K562 (cell line): ENCODE data around the gene FUCA1. TPM values are rescaled to one million over a fixed set of nuclear protein-coding genes. Genes with fewer than 3 reads are reported as not detected.

Experiments
- ATAC-seq: fragments of 200-7000 bp; cut with Tn5 transposase; 3 replicates; pipeline ENCODE4 v1.9.1; 2020; ENCODE audit warnings: moderate library complexity
- BruUV-seq: library from RNA; stranded (reverse); fragments of 400-500 nt; replicated peaks from 2 replicates; lab custom pipeline; 2021; lab: Mats Ljungman, UMichigan
- CTCF ChIA-PET: fragments of 300-600 bp; formaldehyde crosslinking; extraction: SDS; loops from one replicate; lab custom pipeline; 2021; ENCODE audit warnings: low intra/inter-chr PET ratio; lab: Yijun Ruan, JAX
- POLR2A ChIA-PET: fragments of 300-600, 350-650 bp; sonication (Branson Sonifier 250); formaldehyde crosslinking; extraction: SDS; loops from one replicate; lab custom pipeline; 2021; ENCODE audit warnings: antibody characterized with exemption, inconsistent platforms; lab: Yijun Ruan, JAX
- DNase-seq, 4 experiments: peaks; one replicate each; pipeline versions ENCODE4 v3.0.0 to v3.0.0-alpha.2; 2011 to 2018; ENCODE audit warnings: low spot score in 3 of 4, mixed read lengths in 3 of 4; ENCODE audit errors: extremely low read depth in 1 of 4
- FAIRE-seq: peaks from 2 replicates; lab custom pipeline; 2011; peaks lifted over from hg19 to GRCh38; lab: Jason Lieb, UNC
- H2AFZ ChIP-seq: 2 replicates; pipeline ENCODE4 v1.6.0; 2011; ENCODE audit warnings: low read depth, low read length, control low read depth, inconsistent platforms
- H3K27ac ChIP-seq: fragments of 200-600 bp; 3 replicates; pipeline ENCODE4 v1.8.0; 2011; ENCODE audit warnings: low read depth, mild to moderate bottlenecking, control low read depth, inconsistent platforms, low read length, moderate library complexity, mixed read lengths; ENCODE audit errors: extremely low read depth
- H3K27me3 ChIP-seq, 2 experiments: fragments of 300-600 bp in 1 of 2; 2 replicates in 1 of 2; 3 replicates in 1 of 2; pipeline versions ENCODE4 v1.6.0 to v1.8.0; 2011; ENCODE audit warnings: inconsistent platforms in 2 of 2, low read length in 2 of 2, mild to moderate bottlenecking in 1 of 2, mixed read lengths in 1 of 2, moderate library complexity in 1 of 2; ENCODE audit not compliant: control insufficient read depth in 2 of 2, insufficient read depth in 2 of 2
- H3K36me3 ChIP-seq: fragments of 300-600 bp; 3 replicates; pipeline ENCODE4 v1.8.0; 2011; ENCODE audit warnings: mild to moderate bottlenecking, low read length, inconsistent platforms; ENCODE audit not compliant: control insufficient read depth, insufficient read depth
- H3K4me1 ChIP-seq, 2 experiments: fragments of 200-600 bp in 1 of 2; replicated peaks in 1 of 2; 2 replicates in 1 of 2; 3 replicates in 1 of 2; pipeline versions ENCODE4 v1.5.1 to v1.8.0; 2011; ENCODE audit warnings: inconsistent platforms in 2 of 2, low read length in 2 of 2, mild to moderate bottlenecking in 1 of 2, mixed read lengths in 1 of 2, moderate library complexity in 1 of 2; ENCODE audit not compliant: control insufficient read depth in 2 of 2, insufficient read depth in 2 of 2
- H3K4me2 ChIP-seq: 2 replicates; pipeline ENCODE4 v1.6.1; 2011; ENCODE audit warnings: low read length, control low read depth, inconsistent platforms, mixed read lengths; ENCODE audit not compliant: insufficient read depth
- H3K4me3 ChIP-seq: fragments of 200-600 bp; sonication (generic), shearing (Covaris generic); 2 replicates; pipeline ENCODE4 v1.5.1; 2016; ENCODE audit warnings: control low read depth, inconsistent platforms
- H3K79me2 ChIP-seq: fragments of 200-600 bp; 3 replicates; pipeline ENCODE4 v1.8.0; 2011; ENCODE audit warnings: low read length, inconsistent platforms; ENCODE audit not compliant: control insufficient read depth, insufficient read depth
- H3K9ac ChIP-seq, 2 experiments: 2 replicates each; pipeline versions ENCODE4 v1.6.0 to v1.6.1; 2011; ENCODE audit warnings: low read depth in 2 of 2, low read length in 2 of 2, control low read depth in 1 of 2, inconsistent platforms in 1 of 2, mild to moderate bottlenecking in 1 of 2, mixed read lengths in 1 of 2; ENCODE audit not compliant: insufficient read depth in 1 of 2
- H3K9me1 ChIP-seq: one replicate; pipeline ENCODE4 v1.6.0; 2011; ENCODE audit warnings: inconsistent platforms, mild to moderate bottlenecking, low read length, moderate library complexity; ENCODE audit not compliant: control insufficient read depth, insufficient read depth
- H3K9me3 ChIP-seq: replicated peaks from 2 replicates; pipeline ENCODE4 v1.5.1; 2011; ENCODE audit warnings: low read depth, low read length, inconsistent platforms; ENCODE audit not compliant: control insufficient read depth, insufficient read depth
- H4K20me1 ChIP-seq: replicated peaks from 2 replicates; pipeline ENCODE4 v1.6.1; 2011; ENCODE audit warnings: low read length, inconsistent platforms, mixed read lengths; ENCODE audit not compliant: control insufficient read depth, insufficient read depth
- CBFA2T3 ChIP-seq: fragments of 450-650 bp; IDR thresholded peaks from 2 replicates; pipeline ENCODE4 v1.6.1; 2017
- ELF4 ChIP-seq: fragments of 450-650 bp; formaldehyde crosslinking; IDR thresholded peaks from 2 replicates; pipeline ENCODE4 v1.4.0; 2022; ENCODE audit warnings: missing genetic modification characterization
- GTF2E2 ChIP-seq: fragments of 200-800 bp; sonication (Bioruptor generic); IDR thresholded peaks from 2 replicates; pipeline ENCODE4 v1.6.1; 2016; ENCODE audit warnings: missing genetic modification characterization, missing compliant biosample characterization
- L3MBTL2 ChIP-seq: fragments of 450-650 bp; IDR thresholded peaks from 2 replicates; pipeline ENCODE4 v1.6.1; 2016; ENCODE audit warnings: mild to moderate bottlenecking, moderate library complexity
- PHF8 ChIP-seq: fragments of 200-600 bp; sonication (generic); IDR thresholded peaks from 2 replicates; pipeline ENCODE4 v1.6.1; 2012; ENCODE audit warnings: mixed run types, mild to moderate bottlenecking, inconsistent platforms, low read length, moderate library complexity, borderline replicate concordance
- RBBP5 ChIP-seq: fragments of 200-600 bp; sonication (generic); IDR thresholded peaks from 2 replicates; pipeline ENCODE4 v1.6.1; 2012; ENCODE audit warnings: borderline replicate concordance, mild to moderate bottlenecking, low read length, control low read depth, inconsistent platforms; ENCODE audit not compliant: insufficient read depth, poor library complexity, severe bottlenecking
- SIX5 ChIP-seq, 2 experiments: IDR thresholded peaks; 2 replicates each; pipeline ENCODE4 v1.6.1; 2011; ENCODE audit warnings: low read length in 2 of 2, borderline replicate concordance in 1 of 2, low read depth in 1 of 2, mild to moderate bottlenecking in 1 of 2, moderate library complexity in 1 of 2; ENCODE audit not compliant: insufficient read depth in 1 of 2
- SNAPC5 ChIP-seq: fragments of 250-450 bp; sonication (Bioruptor Pico); IDR thresholded peaks from 2 replicates; pipeline ENCODE4 v1.8.0; 2021; ENCODE audit warnings: moderate library complexity, mild to moderate bottlenecking, inconsistent platforms
- TEAD4 ChIP-seq, 2 experiments: sonication (generic) in 1 of 2; formaldehyde crosslinking in 1 of 2; IDR thresholded peaks; 2 replicates each; pipeline versions ENCODE4 v1.6.1 to v1.8.0; 2012 to 2022; ENCODE audit warnings: borderline replicate concordance in 1 of 2, inconsistent platforms in 1 of 2, low read length in 1 of 2, mild to moderate bottlenecking in 1 of 2, missing genetic modification reagents in 1 of 2
- TRIM25 ChIP-seq: fragments of 450-650 bp; IDR thresholded peaks from 2 replicates; pipeline ENCODE4 v1.7.0; 2016; ENCODE audit warnings: borderline replicate concordance
- ZBTB1 ChIP-seq: sonication (generic); formaldehyde crosslinking; IDR thresholded peaks from 2 replicates; pipeline ENCODE4 v1.8.1; 2023; ENCODE audit warnings: missing genetic modification reagents, low read depth, mild to moderate bottlenecking, borderline replicate concordance
- ZNF143 ChIP-seq: sonication (generic); formaldehyde crosslinking; IDR thresholded peaks from 2 replicates; pipeline ENCODE4 v1.9.0; 2022; ENCODE audit warnings: mild to moderate bottlenecking, missing genetic modification reagents
- ZNF347 ChIP-seq: fragments of 450-650 bp; formaldehyde crosslinking; IDR thresholded peaks from 2 replicates; pipeline ENCODE4 v1.4.0; 2020; ENCODE audit warnings: low read depth, mild to moderate bottlenecking, moderate library complexity
- WGBS: fragments of 100-300 bp; shearing (Covaris generic); methylation state at CpG from one replicate; pipeline ENCODE4 v1.1.6; 2016; ENCODE audit warnings: low coverage, mixed read lengths; ENCODE audit not compliant: insufficient coverage; ENCODE audit errors: missing lambda C conversion rate; 5-methylcytosine and 5-hydroxymethylcytosine counted together
- in situ Hi-C: fragments of 300-500 bp; cut with MboI; formaldehyde crosslinking; loops from 4 replicates; pipeline ENCODE4 v1.15.0; 2018; ENCODE audit warnings: inconsistent platforms, mixed read lengths
- intact Hi-C: fragments of 100-400 bp; cut with micrococcal nuclease; formaldehyde crosslinking; loops from 2 replicates; pipeline ENCODE4 v1.14.2; 2022
- polyA plus RNA-seq, 8 experiments: library from polyadenylated mRNA; depleted of rRNA in 4 of 8; stranded (reverse) in 5 of 8; unstranded in 3 of 8; fragments of >200 nt; fragmentation: Nextera tagmentation in 2 of 8; fragmentation: Illumina TruSeq in 1 of 8; extraction: Ambion mirVana in 2 of 8; extraction: Trizol in 1 of 8; gene quantifications; 2 replicates each; pipeline versions ENCODE4 v1.2.1 to v1.2.3, GENCODE V29; 2011 to 2014; ENCODE audit warnings: inconsistent platforms in 1 of 8, missing spikeins in 1 of 8
- total RNA-seq, 7 experiments: library from RNA; depleted of rRNA in 6 of 7; stranded (reverse); fragments of >200 nt in 6 of 7; fragmentation: Illumina TruSeq in 2 of 7; extraction: Trizol in 2 of 7; gene quantifications; 2 replicates each; pipeline versions ENCODE4 v1.2.1 to v1.2.3, GENCODE V29; 2011 to 2021; ENCODE audit warnings: low replicate concordance in 1 of 7
- TF ChIP-seq, protein P1 (sequence below), 3 experiments: IDR thresholded peaks in 2 of 3; conservative IDR thresholded peaks in 1 of 3; 2 replicates each; pipeline ENCODE4 v1.5.1; 2011 to 2012; ENCODE audit warnings: low read length in 3 of 3, mild to moderate bottlenecking in 3 of 3, control low read depth in 2 of 3, improper control_type of control experiment in 1 of 3, inconsistent platforms in 1 of 3, low read depth in 1 of 3, mixed read lengths in 1 of 3, moderate library complexity in 1 of 3; ENCODE audit not compliant: insufficient read depth in 2 of 3
- TF ChIP-seq, protein P2 (sequence below), 2 experiments: fragments of 450-650 bp in 1 of 2; sonication (generic) in 1 of 2; formaldehyde crosslinking; conservative IDR thresholded peaks; 2 replicates each; pipeline versions ENCODE4 v1.4.0 to v1.8.1; 2020 to 2022; ENCODE audit warnings: mild to moderate bottlenecking in 1 of 2, missing genetic modification reagents in 1 of 2
- TF ChIP-seq, protein P3 (sequence below): sonication (generic); formaldehyde crosslinking; IDR thresholded peaks from 2 replicates; pipeline ENCODE4 v1.9.0; 2022; ENCODE audit warnings: mild to moderate bottlenecking, missing genetic modification reagents

FUCA1 gene
- total and polyA plus RNA-seq, 9 of the 15 experiments (the other 6 are each of a cell fraction or from before 2014, with no cell fraction given) = 7.0 to 20.5 (median 13.5) TPM

GRCh38 chr1:23915466-23915865 is 47.4 kb upstream of the FUCA1 start:
- no TSS peak for BruUV-seq
- ATAC-seq = no peak; the same call in 2 of the 3 replicates
- Histone ChIP-seq H3K4me3 (no peak overlapping the region), H3K9me1 (no peaks in the 10 kb centered on the region), H3K79me2 (no peaks in the 10 kb centered on the region), H3K27me3 (no peaks in the 10 kb centered on the region), H3K9ac (no peak overlapping the region), H4K20me1 (no peaks in the 10 kb centered on the region), H3K4me1 (peaks cover 35 to 47% of the 10 kb centered on the region in 2 experiments), H3K36me3 (no peaks in the 10 kb centered on the region), H3K9me3 (no peaks in the 10 kb centered on the region), H3K27ac (no peak overlapping the region), H3K4me2 (no peak overlapping the region), H2AFZ (peak overlapping the region; percentile 75; the same call in 1 of the 2 replicates)
- intact Hi-C loops = loop anchor here (5.0 kb wide), 1 partner anchor 48 kb away; the partner anchor contains the start of gene FUCA1
- ChIA-PET CTCF (interaction anchor here (1.0 to 2.3 kb wide), 3 partner anchors 105 to 143 kb away, joined by 3 to 22 read pairs (median 12); no protein-coding TSS in a partner anchor), POLR2A (interaction anchor here (1.8 kb wide), 1 partner anchor 224 kb away, joined by 4 read pairs; the partner anchor contains the start of gene RPL11)
- DNase-seq = peak in 1 of 4 experiments; percentile 34
- peak; percentile 6 for FAIRE-seq
- 68% methylated on average over 5 of the region's 5 CpGs for WGBS
- in situ Hi-C loops = no loop called here
- TF ChIP-seq SIX5 (IDR thresholded peaks at IDR 0.05; ENCODE audit: borderline replicate concordance in 1 of 2, insufficient read depth in 1 of 2, low read depth in 1 of 2, low read length in 2 of 2) (no peak), PHF8 (no peak), TRIM25 (0 out of 2 replicates have a peak, but pooled peaks have one; percentile 10), CBFA2T3 (peak; percentile 30; the same call in 1 of the 2 replicates), ELF4 (CRISPR knock-in tag) (no peak), ZNF143 (CRISPR knock-in tag) (no peak), ZNF347 (CRISPR knock-in tag) (no peak), RBBP5 (no peak), TEAD4 (IDR thresholded peaks at IDR 0.05; ENCODE audit: low read length) (0 out of 2 replicates have a peak, but pooled peaks have one; percentile 10), TEAD4 (CRISPR knock-in tag; IDR thresholded peaks at IDR 0.05; ENCODE audit: borderline replicate concordance) (no peak), GTF2E2 (tag) (no peak), SNAPC5 (CRISPR knock-in tag) (no peak), ZBTB1 (CRISPR knock-in tag) (no peak), L3MBTL2 (no peak)
- TF ChIP-seq, protein P1, sequence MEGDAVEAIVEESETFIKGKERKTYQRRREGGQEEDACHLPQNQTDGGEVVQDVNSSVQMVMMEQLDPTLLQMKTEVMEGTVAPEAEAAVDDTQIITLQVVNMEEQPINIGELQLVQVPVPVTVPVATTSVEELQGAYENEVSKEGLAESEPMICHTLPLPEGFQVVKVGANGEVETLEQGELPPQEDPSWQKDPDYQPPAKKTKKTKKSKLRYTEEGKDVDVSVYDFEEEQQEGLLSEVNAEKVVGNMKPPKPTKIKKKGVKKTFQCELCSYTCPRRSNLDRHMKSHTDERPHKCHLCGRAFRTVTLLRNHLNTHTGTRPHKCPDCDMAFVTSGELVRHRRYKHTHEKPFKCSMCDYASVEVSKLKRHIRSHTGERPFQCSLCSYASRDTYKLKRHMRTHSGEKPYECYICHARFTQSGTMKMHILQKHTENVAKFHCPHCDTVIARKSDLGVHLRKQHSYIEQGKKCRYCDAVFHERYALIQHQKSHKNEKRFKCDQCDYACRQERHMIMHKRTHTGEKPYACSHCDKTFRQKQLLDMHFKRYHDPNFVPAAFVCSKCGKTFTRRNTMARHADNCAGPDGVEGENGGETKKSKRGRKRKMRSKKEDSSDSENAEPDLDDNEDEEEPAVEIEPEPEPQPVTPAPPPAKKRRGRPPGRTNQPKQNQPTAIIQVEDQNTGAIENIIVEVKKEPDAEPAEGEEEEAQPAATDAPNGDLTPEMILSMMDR (IDR thresholded peaks at IDR 0.05 in 2 of 3, conservative IDR thresholded peaks at IDR 0.05 in 1 of 3; ENCODE audit: insufficient read depth in 2 of 3, low read depth in 1 of 3, low read length in 3 of 3) = peak in 2 of 3 experiments; percentile 24 to 27; a peak in 2 of 6 replicates
- TF ChIP-seq, protein P2, sequence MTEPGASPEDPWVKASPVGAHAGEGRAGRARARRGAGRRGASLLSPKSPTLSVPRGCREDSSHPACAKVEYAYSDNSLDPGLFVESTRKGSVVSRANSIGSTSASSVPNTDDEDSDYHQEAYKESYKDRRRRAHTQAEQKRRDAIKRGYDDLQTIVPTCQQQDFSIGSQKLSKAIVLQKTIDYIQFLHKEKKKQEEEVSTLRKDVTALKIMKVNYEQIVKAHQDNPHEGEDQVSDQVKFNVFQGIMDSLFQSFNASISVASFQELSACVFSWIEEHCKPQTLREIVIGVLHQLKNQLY (CRISPR knock-in tag; conservative IDR thresholded peaks at IDR 0.05) = no peak
- TF ChIP-seq, protein P3, sequence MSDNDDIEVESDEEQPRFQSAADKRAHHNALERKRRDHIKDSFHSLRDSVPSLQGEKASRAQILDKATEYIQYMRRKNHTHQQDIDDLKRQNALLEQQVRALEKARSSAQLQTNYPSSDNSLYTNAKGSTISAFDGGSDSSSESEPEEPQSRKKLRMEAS (CRISPR knock-in tag) = 0 out of 2 replicates have a peak, but pooled peaks have one; percentile 1
